NCI-H2227 (cell line): ENCODE measurements around the gene DNAAF9.

Experiments
- DNase-seq: peaks from one replicate; lab custom pipeline; 2025; ENCODE audit not compliant: unreplicated experiment; lab: John Stamatoyannopoulos, UW

The DNAAF9 gene

DNA sequence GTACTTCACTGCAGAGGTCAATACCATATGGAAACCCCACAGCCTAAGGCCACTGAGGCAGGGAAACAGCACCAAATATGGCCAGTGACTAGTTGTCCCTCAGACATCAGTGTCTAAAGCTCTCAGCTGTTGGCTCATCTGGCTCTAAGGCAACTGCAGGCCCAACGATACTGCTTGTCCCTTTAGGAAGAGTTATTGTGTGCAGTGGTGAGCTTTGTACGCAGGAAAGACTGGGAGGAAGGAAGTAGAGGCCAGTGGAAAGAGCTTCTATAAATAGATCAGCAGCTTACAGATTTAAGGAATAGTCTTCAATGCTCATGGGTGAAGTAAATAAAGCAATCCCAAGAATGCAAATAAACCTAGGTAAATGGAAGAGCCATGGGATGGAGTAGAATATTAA lies 29.3 kb downstream of the DNAAF9 start:
- DNase-seq, result no peak

DNA sequence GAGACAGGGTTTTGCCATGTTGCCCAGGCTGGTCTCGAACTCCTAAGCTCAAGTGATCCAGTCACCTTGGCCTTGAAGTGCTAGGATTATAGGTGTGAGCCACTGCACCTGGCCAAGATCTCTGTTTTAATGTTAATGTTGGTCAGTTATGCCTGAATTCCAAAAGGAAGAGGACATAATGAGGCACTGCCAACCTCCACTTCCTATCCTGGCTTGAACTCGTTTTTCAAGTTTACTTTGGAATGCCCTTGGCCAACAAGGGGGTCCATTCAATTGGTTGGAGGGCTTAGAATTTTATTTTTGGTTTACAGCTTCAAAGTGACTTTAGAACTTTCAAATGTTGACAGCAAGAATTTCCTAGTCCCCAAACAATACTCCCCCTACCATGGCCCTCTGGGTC lies 29.8 kb downstream of the DNAAF9 start:
- no peak for DNase-seq

DNA sequence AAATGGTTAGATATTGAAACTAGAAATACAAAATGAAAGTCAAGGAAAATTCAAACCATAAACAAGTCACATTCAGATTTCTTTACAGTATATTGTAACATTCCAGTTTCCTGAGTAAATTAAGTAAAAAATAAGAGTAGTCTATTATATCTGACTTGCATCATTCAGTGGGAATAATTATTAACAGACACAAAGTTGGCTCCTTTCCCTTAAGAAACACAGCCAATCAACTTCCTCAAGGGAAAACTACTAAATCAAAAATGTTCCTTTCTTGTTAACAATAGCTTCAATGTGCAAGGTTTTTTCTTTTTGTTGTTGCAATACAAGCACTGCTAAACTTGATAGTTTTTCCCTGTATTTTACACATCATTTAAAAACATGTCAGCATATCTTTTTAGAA lies 33.2 kb downstream of the DNAAF9 start:
- DNase-seq, result no peak

DNA sequence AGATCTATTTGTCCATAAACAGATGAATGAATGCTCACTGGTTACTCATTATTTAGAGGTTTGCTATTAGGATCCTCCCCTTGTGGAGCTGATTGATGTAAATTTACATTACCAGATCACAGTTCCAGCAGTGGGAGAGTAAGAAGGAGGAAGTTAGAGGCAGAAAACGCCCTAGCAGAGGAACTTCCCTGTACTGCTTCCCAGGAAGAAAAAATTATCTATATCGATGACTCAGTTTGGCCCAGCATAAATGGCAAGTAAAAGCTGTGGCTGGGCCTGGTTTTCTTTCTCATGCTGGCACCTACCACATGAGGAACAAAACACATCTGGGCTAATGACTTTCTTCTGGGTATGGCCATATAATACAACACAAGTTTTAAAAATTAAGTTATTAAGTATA lies 35.7 kb downstream of the DNAAF9 start:
- no peak for DNase-seq

DNA sequence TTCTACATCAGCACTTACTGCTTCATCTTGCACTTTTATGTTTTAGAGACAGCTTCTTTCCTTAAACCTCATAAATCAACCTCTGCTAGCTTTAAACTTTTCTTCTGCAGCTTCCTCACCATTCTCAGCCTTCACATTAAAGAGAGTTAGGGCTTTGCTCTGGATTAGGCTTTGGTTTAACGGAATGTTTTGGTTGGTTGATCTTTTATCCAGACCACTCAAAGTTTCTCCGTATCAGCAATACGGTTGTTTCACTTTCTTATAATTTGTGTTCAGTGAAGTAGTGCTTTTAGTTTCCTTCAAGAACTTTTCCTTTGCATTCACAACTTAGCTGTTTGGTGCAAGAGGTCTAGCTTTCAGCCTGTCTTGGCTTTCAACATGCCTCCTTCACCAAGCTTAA lies 40.4 kb downstream of the DNAAF9 start:
- no peak for DNase-seq

DNA sequence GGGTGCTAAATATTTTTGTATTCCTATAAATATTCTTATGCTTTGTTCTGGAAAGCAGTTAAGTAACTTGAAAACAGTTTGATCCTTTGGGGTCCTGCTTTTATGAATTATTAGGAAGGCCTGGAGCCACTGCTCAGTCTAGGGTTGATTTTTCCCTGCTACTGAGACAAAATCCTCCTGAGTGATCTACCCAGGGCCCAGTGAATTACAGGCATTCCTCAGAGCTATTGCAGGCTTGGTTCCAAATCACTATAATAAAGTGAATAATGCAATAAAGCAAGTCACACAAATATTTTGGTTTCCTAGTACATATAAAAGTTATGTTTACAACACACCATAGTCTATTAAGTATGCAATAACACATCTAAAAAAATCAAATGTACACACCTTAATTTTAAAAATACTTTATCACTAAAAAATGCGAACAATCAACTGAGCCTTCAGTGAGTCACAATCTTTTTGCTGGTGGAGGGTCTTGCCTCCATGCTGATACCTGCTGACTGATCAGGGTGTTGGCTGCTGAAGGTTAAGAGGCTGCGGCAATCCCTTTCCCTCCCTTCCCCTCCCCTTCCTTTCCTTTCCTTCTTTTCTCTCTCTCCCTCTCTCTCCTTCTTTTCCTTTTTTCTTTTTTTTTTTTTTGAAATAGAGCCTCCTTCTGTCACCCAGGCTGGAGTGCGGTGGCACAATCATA lies 43.0 kb downstream of the DNAAF9 start:
- no peak for DNase-seq

DNA sequence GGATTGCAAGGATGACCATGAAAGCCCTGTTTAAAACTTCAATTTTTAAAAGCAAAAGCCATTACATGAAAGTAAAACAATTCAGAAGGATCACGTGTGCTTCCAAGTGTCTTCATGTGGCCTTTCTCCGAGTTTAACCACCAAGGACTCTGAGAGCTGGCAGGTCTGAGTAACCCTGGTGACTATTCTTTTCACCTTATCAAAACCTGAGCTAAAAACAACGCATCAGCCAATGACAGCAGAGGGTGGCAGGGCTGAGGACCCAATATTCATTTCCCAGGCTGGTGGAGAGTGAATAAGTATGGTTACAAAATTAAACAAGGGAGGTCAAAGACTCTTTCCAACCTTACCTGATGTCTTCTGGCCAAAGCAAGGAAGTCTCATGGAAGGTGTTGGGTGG lies 46.7 kb downstream of the DNAAF9 start:
- DNase-seq, result no peak

DNA sequence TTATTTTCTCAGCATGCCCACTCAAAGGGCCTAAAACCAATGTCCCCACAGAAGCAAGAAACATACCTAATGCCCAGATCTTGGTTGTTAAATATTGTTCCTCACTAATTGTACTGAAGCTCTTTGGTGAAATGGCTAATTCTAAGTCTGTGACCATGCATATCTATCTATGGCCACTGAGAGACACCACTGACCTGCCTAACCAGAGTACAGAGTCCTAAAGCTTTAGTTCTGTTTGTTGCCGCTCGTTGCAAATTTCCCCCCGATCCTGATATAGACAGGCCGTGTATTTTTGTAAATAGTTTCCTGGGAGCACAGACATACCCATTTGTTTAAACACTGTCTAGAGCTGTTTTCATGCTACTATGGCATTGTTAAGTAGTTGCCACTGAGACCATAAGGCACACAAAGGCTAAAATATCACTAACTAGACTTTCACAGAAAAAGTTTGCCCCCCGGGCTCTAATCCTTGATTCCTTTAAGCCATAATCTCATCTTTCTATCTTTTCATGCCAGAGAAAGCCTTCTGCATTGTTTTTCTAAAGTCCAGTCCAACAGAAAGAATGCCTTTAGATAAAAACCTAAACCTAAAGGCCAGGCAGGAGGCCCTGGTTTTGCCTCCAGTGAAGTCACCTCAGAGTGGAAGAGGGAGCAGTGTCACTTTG lies 48.7 kb downstream of the DNAAF9 start:
- no peak for DNase-seq
